CD4-positive, alpha-beta T cell (primary cell): Measurements from ENCODE around the gene STX1B. TPM values are rescaled to one million over a fixed set of nuclear protein-coding genes. Genes with fewer than 3 reads are reported as not detected.

Source experiments
- ATAC-seq: fragments of 200-7000 bp; cut with Tn5 transposase; one replicate; pipeline ENCODE4 v1.10.0; 2022; ENCODE audit warnings: mild to moderate bottlenecking; ENCODE audit not compliant: poor library complexity
- CTCF ChIA-PET: fragments of 350-600 bp; sonication (Branson Sonifier 250); formaldehyde crosslinking; loops from one replicate; lab custom pipeline; 2021; ENCODE audit warnings: antibody characterized with exemption, inconsistent platforms; lab: Charles Lee
- POLR2A ChIA-PET: fragments of 350-600 bp; sonication (Branson Sonifier 250); formaldehyde crosslinking; loops from one replicate; lab custom pipeline; 2021; ENCODE audit warnings: antibody characterized with exemption, inconsistent platforms; lab: Charles Lee
- DNase-seq, 14 experiments: peaks; one replicate each; pipeline ENCODE4 v3.0.0-alpha.2; 2013 to 2020; ENCODE audit warnings: mixed read lengths in 2 of 14
- H3K27ac ChIP-seq, 2 donors: one replicate each; pipeline versions ENCODE4 v1.5.1 to v1.7.0; 2013; ENCODE audit warnings: low read length in 2 of 2, low read depth in 1 of 2, mild to moderate bottlenecking in 1 of 2
- H3K27me3 ChIP-seq, 2 experiments: 1 replicate in 1 of 2; 2 replicates in 1 of 2; pipeline versions ENCODE4 v1.6.1 to v1.7.0; 2013; ENCODE audit warnings: low read length in 2 of 2, control low read depth in 1 of 2, mild to moderate bottlenecking in 1 of 2, moderate library complexity in 1 of 2; ENCODE audit not compliant: insufficient read depth in 2 of 2, control insufficient read depth in 1 of 2
- H3K36me3 ChIP-seq: one replicate; pipeline ENCODE4 v1.6.1; 2013; ENCODE audit warnings: low read length, control low read depth; ENCODE audit not compliant: insufficient read depth
- H3K4me1 ChIP-seq: one replicate; pipeline ENCODE4 v1.6.1; 2013; ENCODE audit warnings: low read length, control low read depth; ENCODE audit not compliant: insufficient read depth
- H3K4me3 ChIP-seq: one replicate; pipeline ENCODE4 v1.5.1; 2013; ENCODE audit warnings: mild to moderate bottlenecking, low read length, moderate library complexity
- H3K9me3 ChIP-seq, 2 experiments: 1 replicate in 1 of 2; 2 replicates in 1 of 2; pipeline versions ENCODE4 v1.6.1 to v1.7.0; 2013; ENCODE audit warnings: low read length in 2 of 2, mild to moderate bottlenecking in 2 of 2, control low read depth in 1 of 2, moderate library complexity in 1 of 2; ENCODE audit not compliant: control insufficient read depth in 1 of 2, insufficient read depth in 1 of 2
- H3K27ac Mint-ChIP-seq: one replicate; pipeline ENCODE4 v1.8.0; 2020; ENCODE audit warnings: mixed read lengths
- H3K27me3 Mint-ChIP-seq: one replicate; pipeline ENCODE4 v1.8.0; 2021; ENCODE audit warnings: mixed read lengths
- H3K36me3 Mint-ChIP-seq: one replicate; pipeline ENCODE4 v1.8.0; 2021; ENCODE audit warnings: low read depth, mixed read lengths
- H3K4me1 Mint-ChIP-seq: one replicate; pipeline ENCODE4 v1.8.0; 2021; ENCODE audit warnings: low read depth, mixed read lengths
- H3K4me3 Mint-ChIP-seq: one replicate; pipeline ENCODE4 v1.8.0; 2020; ENCODE audit warnings: mild to moderate bottlenecking, mixed read lengths
- H3K9me3 Mint-ChIP-seq: one replicate; pipeline ENCODE4 v1.8.0; 2020; ENCODE audit warnings: mixed read lengths
- CTCF ChIP-seq: fragments of 200-600 bp; IDR thresholded peaks from one replicate; pipeline ENCODE4 v1.8.0; 2022; ENCODE audit warnings: antibody characterized with exemption, mild to moderate bottlenecking
- intact Hi-C, 2 experiments: fragments of 100-400 bp; cut with DNase I in 1 of 2; cut with micrococcal nuclease in 1 of 2; formaldehyde crosslinking; loops; one replicate each; pipeline versions ENCODE4 v1.15.1 to v1.9.0; 2023 to 2025; cut with DNase I, micrococcal nuclease
- total RNA-seq, 174 experiments: library from RNA in 2 of 174; stranded (reverse) in 2 of 174; gene quantifications; one replicate each; pipeline ENCODE4 v1.2.3 and lab custom pipeline; 2021 to 2026

Gene STX1B
- total RNA-seq, 2 experiments from 2014 or later, result 2.9 to 3.1 TPM

GRCh38 chr16:31009120-31009519 is 1.3 kb downstream of the STX1B start:
- H3K9me3 ChIP-seq, result no peaks in the 10 kb centered on the region
- peak overlapping the region; percentile 77 for H3K4me3 Mint-ChIP-seq
- ChIA-PET POLR2A (no interaction called here), CTCF (interaction anchor here (0.8 kb wide), 1 partner anchor 133 kb away, joined by 3 read pairs; no protein-coding TSS in a partner anchor)
- no peak overlapping the region for H3K27ac Mint-ChIP-seq
- peaks cover 9% of the 10 kb centered on the region for H3K4me1 ChIP-seq
- H3K27ac ChIP-seq, result no peak overlapping the region
- no peak for TF ChIP-seq CTCF
- H3K4me1 Mint-ChIP-seq, result peaks cover 23% of the 10 kb centered on the region
- H3K4me3 ChIP-seq, result no peak overlapping the region
- DNase-seq (no peak), ATAC-seq (no peak)
- H3K27me3 Mint-ChIP-seq, result peaks cover 26% of the 10 kb centered on the region
- intact Hi-C loops, result no loop called here
- no peaks in the 10 kb centered on the region for H3K36me3 Mint-ChIP-seq
- H3K36me3 ChIP-seq, result no peaks in the 10 kb centered on the region
- peaks cover 2 to 13% of the 10 kb centered on the region in 2 experiments for H3K27me3 ChIP-seq
- H3K9me3 Mint-ChIP-seq, result no peaks in the 10 kb centered on the region

- peaks cover 23% of the 10 kb centered on the region for H3K4me1 Mint-ChIP-seq
- H3K36me3 Mint-ChIP-seq, result no peaks in the 10 kb centered on the region
- H3K27ac Mint-ChIP-seq, result no peak overlapping the region
- no peaks in the 10 kb centered on the region for H3K9me3 ChIP-seq
- H3K4me1 ChIP-seq, result peaks cover 9% of the 10 kb centered on the region
- CTCF ChIA-PET, result interaction anchor here (0.8 kb wide), 1 partner anchor 134 kb away, joined by 3 read pairs; no protein-coding TSS in a partner anchor
- H3K9me3 Mint-ChIP-seq, result no peaks in the 10 kb centered on the region
- no peak overlapping the region for H3K4me3 ChIP-seq
- H3K36me3 ChIP-seq, result no peaks in the 10 kb centered on the region
- intact Hi-C loops, result no loop called here
- peaks cover 2 to 13% of the 10 kb centered on the region in 2 experiments for H3K27me3 ChIP-seq
- peaks cover 23% of the 10 kb centered on the region for H3K27me3 Mint-ChIP-seq
- H3K4me3 Mint-ChIP-seq, result peak overlapping the region; percentile 34
- no peak overlapping the region for H3K27ac ChIP-seq
- no peak for DNase-seq
- no peak for TF ChIP-seq CTCF
- no peak for ATAC-seq
- POLR2A ChIA-PET, result no interaction called here
Measured at GRCh38 chr16:31008551-31008950, 1.9 kb downstream of the STX1B start.

GRCh38 chr16:31008149-31008548 is 2.3 kb downstream of the STX1B start:
- TF ChIP-seq CTCF, result no peak
- Histone ChIP-seq H3K27me3 (peaks cover 2 to 13% of the 10 kb centered on the region in 2 experiments), H3K9me3 (no peaks in the 10 kb centered on the region), H3K36me3 (no peaks in the 10 kb centered on the region), H3K4me1 (peaks cover 9% of the 10 kb centered on the region), H3K4me3 (no peak overlapping the region), H3K27ac (no peak overlapping the region)
- Mint-ChIP-seq H3K4me3 (no peak overlapping the region), H3K27me3 (peaks cover 19% of the 10 kb centered on the region), H3K4me1 (peaks cover 23% of the 10 kb centered on the region), H3K27ac (no peak overlapping the region), H3K9me3 (no peaks in the 10 kb centered on the region), H3K36me3 (no peaks in the 10 kb centered on the region)
- ATAC-seq (no peak), DNase-seq (no peak)
- intact Hi-C loops, result no loop called here
- ChIA-PET POLR2A (no interaction called here), CTCF (interaction anchor here (0.8 kb wide), 1 partner anchor 134 kb away, joined by 3 read pairs; no protein-coding TSS in a partner anchor)
